H1 (cell line): ENCODE measurements around the gene RAB35. TPM values are rescaled to one million over a fixed set of nuclear protein-coding genes. Genes with fewer than 3 reads are reported as not detected.

ENCODE experiments used
- CTCF ChIA-PET: fragments of 300-600 bp; sonication (Branson Sonifier 250); formaldehyde crosslinking; loops from one replicate; lab custom pipeline; 2021; ENCODE audit not compliant: partially characterized antibody; lab: Charles Lee
- POLR2A ChIA-PET: fragments of 300-600 bp; sonication (Branson Sonifier 250); formaldehyde crosslinking; loops from one replicate; lab custom pipeline; 2021; ENCODE audit warnings: inconsistent platforms; ENCODE audit not compliant: partially characterized antibody; lab: Charles Lee
- DNase-seq, 2 experiments: peaks; one replicate each; pipeline versions ENCODE4 v3.0.0 to v3.0.0-alpha.2; 2010 to 2022; ENCODE audit warnings: low spot score in 2 of 2, low read depth in 1 of 2, mixed read lengths in 1 of 2
- FAIRE-seq: peaks from 2 replicates; lab custom pipeline; 2011; peaks lifted over from hg19 to GRCh38; lab: Jason Lieb, UNC
- H2AFZ ChIP-seq: 2 replicates; pipeline ENCODE4 v1.8.1; 2012; ENCODE audit warnings: low read length, inconsistent platforms
- H2AK5ac ChIP-seq: 2 replicates; pipeline ENCODE4 v1.6.1; 2013; ENCODE audit warnings: low read depth, low read length
- H2BK120ac ChIP-seq: replicated peaks from 2 replicates; pipeline ENCODE3; 2013; ENCODE audit warnings: low read depth, low read length, inconsistent platforms
- H2BK12ac ChIP-seq: 2 replicates; pipeline ENCODE4 v1.6.1; 2013; ENCODE audit warnings: low read depth, low read length
- H2BK15ac ChIP-seq: 2 replicates; pipeline ENCODE4 v1.6.1; 2013; ENCODE audit warnings: low read length
- H2BK20ac ChIP-seq: 2 replicates; pipeline ENCODE4 v1.6.1; 2013; ENCODE audit warnings: low read length
- H2BK5ac ChIP-seq: 2 replicates; pipeline ENCODE4 v1.6.1; 2013; ENCODE audit warnings: low read depth, low read length
- H3K14ac ChIP-seq: 2 replicates; pipeline ENCODE4 v1.6.1; 2013; ENCODE audit warnings: inconsistent platforms; ENCODE audit not compliant: insufficient read length
- H3K18ac ChIP-seq: 2 replicates; pipeline ENCODE4 v1.6.1; 2013; ENCODE audit warnings: low read length; ENCODE audit errors: extremely low read depth
- H3K23ac ChIP-seq: 2 replicates; pipeline ENCODE4 v1.6.1; 2013; ENCODE audit warnings: inconsistent platforms; ENCODE audit not compliant: insufficient read length
- H3K23me2 ChIP-seq: 2 replicates; pipeline ENCODE4 v1.6.1; 2013; ENCODE audit warnings: low read depth, low read length
- H3K27ac ChIP-seq: 2 replicates; pipeline ENCODE4 v1.6.1; 2011; ENCODE audit warnings: low read depth, low read length, inconsistent platforms
- H3K27me3 ChIP-seq, 4 experiments: replicated peaks in 1 of 4; 1 replicate in 1 of 4; 2 replicates in 3 of 4; pipeline versions ENCODE4 v1.6.1 to v1.8.1; 2011 to 2013; ENCODE audit warnings: low read length in 3 of 4, mild to moderate bottlenecking in 3 of 4, inconsistent platforms in 2 of 4, mixed read lengths in 2 of 4, moderate library complexity in 1 of 4; ENCODE audit not compliant: control insufficient read depth in 3 of 4, insufficient read depth in 3 of 4; ENCODE audit errors: extremely low read depth in 1 of 4
- H3K36me3 ChIP-seq, 4 experiments: 2 replicates each; pipeline versions ENCODE4 v1.6.1 to v1.8.1; 2011 to 2013; ENCODE audit warnings: mild to moderate bottlenecking in 4 of 4, low read length in 3 of 4, moderate library complexity in 2 of 4, control low read depth in 1 of 4, inconsistent platforms in 1 of 4; ENCODE audit not compliant: insufficient read depth in 4 of 4, control insufficient read depth in 2 of 4
- H3K4ac ChIP-seq: replicated peaks from 2 replicates; pipeline ENCODE3; 2013; ENCODE audit warnings: low read length, low read depth, mixed read lengths, inconsistent platforms; ENCODE audit not compliant: insufficient read length
- H3K4me1 ChIP-seq, 4 experiments: replicated peaks in 1 of 4; 1 replicate in 1 of 4; 2 replicates in 3 of 4; pipeline versions ENCODE4 v1.6.1 to v1.8.1; 2011 to 2013; ENCODE audit warnings: low read length in 3 of 4, inconsistent platforms in 2 of 4, mixed read lengths in 1 of 4; ENCODE audit not compliant: insufficient read depth in 4 of 4, control insufficient read depth in 3 of 4
- H3K4me2 ChIP-seq, 2 experiments: 2 replicates each; pipeline versions ENCODE4 v1.6.1 to v1.8.1; 2011 to 2013; ENCODE audit warnings: low read depth in 2 of 2, low read length in 2 of 2, control low read depth in 1 of 2, inconsistent platforms in 1 of 2, mild to moderate bottlenecking in 1 of 2; ENCODE audit not compliant: insufficient read depth in 1 of 2
- H3K4me3 ChIP-seq, 4 experiments: fragments of 200-600, 300-600 bp in 1 of 4; sonication (generic), shearing (Covaris generic), sonication (Bioruptor Twin) in 1 of 4; 2 replicates each; pipeline versions ENCODE4 v1.5.1 to v1.8.1; 2011 to 2016; ENCODE audit warnings: low read length in 4 of 4, low read depth in 3 of 4, control low read depth in 2 of 4, inconsistent platforms in 2 of 4, mild to moderate bottlenecking in 2 of 4, mixed read lengths in 1 of 4, moderate library complexity in 1 of 4; ENCODE audit not compliant: insufficient read depth in 2 of 4; ENCODE audit errors: extremely low read depth in 1 of 4
- H3K56ac ChIP-seq: replicated peaks from 2 replicates; pipeline ENCODE3; 2013; ENCODE audit warnings: low read depth, mild to moderate bottlenecking, mixed read lengths, low read length, inconsistent platforms; ENCODE audit not compliant: insufficient read length
- H3K79me1 ChIP-seq: 2 replicates; pipeline ENCODE4 v1.6.1; 2013; ENCODE audit warnings: low read depth, low read length, control low read depth
- H3K79me2 ChIP-seq, 2 experiments: 2 replicates each; pipeline versions ENCODE4 v1.6.1 to v1.8.1; 2012 to 2013; ENCODE audit warnings: low read length in 2 of 2, mild to moderate bottlenecking in 2 of 2, inconsistent platforms in 1 of 2; ENCODE audit not compliant: insufficient read depth in 2 of 2, control insufficient read depth in 1 of 2
- H3K9ac ChIP-seq, 4 experiments: replicated peaks in 1 of 4; 1 replicate in 1 of 4; 2 replicates in 3 of 4; pipeline versions ENCODE4 v1.6.1 to v1.8.1; 2011 to 2013; ENCODE audit warnings: low read depth in 3 of 4, low read length in 3 of 4, control low read depth in 2 of 4, mild to moderate bottlenecking in 2 of 4, moderate library complexity in 2 of 4, inconsistent platforms in 1 of 4; ENCODE audit errors: extremely low read depth in 1 of 4
- H3K9me3 ChIP-seq, 2 experiments: 2 replicates each; pipeline versions ENCODE4 v1.6.1 to v1.8.1; 2012 to 2013; ENCODE audit warnings: mild to moderate bottlenecking in 2 of 2, moderate library complexity in 2 of 2, control low read depth in 1 of 2, inconsistent platforms in 1 of 2, low read depth in 1 of 2, low read length in 1 of 2, mixed read lengths in 1 of 2; ENCODE audit not compliant: insufficient read depth in 2 of 2
- H4K20me1 ChIP-seq, 2 experiments: replicated peaks in 1 of 2; 2 replicates each; pipeline versions ENCODE3 to v1.8.1; 2011 to 2013; ENCODE audit warnings: inconsistent platforms in 2 of 2, low read length in 2 of 2, mild to moderate bottlenecking in 1 of 2; ENCODE audit not compliant: insufficient read depth in 2 of 2, control insufficient read depth in 1 of 2
- H4K5ac ChIP-seq: 2 replicates; pipeline ENCODE4 v1.6.1; 2013; ENCODE audit warnings: low read length, low read depth, mixed read lengths, inconsistent platforms; ENCODE audit not compliant: insufficient read length
- H4K8ac ChIP-seq: 2 replicates; pipeline ENCODE4 v1.8.0; 2013; ENCODE audit warnings: mild to moderate bottlenecking, moderate library complexity, low read length, inconsistent platforms; ENCODE audit not compliant: insufficient read depth; ENCODE audit errors: extremely low read depth
- H4K91ac ChIP-seq: replicated peaks from 2 replicates; pipeline ENCODE3; 2013; ENCODE audit warnings: low read length, mixed read lengths, inconsistent platforms; ENCODE audit not compliant: insufficient read length
- ASH2L ChIP-seq: fragments of 200-600, 300-600 bp; sonication (generic); IDR thresholded peaks from one replicate; pipeline ENCODE4 v1.7.1; 2017; ENCODE audit warnings: low read length
- CBX5 ChIP-seq: fragments of 300-800, 300-1000 bp; sonication (generic); IDR thresholded peaks from 2 replicates; pipeline ENCODE4 v1.7.1; 2016; ENCODE audit warnings: antibody characterized with exemption, low read length, low read depth
- EP300 ChIP-seq, 2 experiments: IDR thresholded peaks; 1 replicate in 1 of 2; 2 replicates in 1 of 2; pipeline ENCODE4 v1.6.1; 2011 to 2012; ENCODE audit warnings: low read depth in 2 of 2, low read length in 2 of 2, mild to moderate bottlenecking in 2 of 2, borderline replicate concordance in 1 of 2, inconsistent platforms in 1 of 2, moderate library complexity in 1 of 2
- GABPA ChIP-seq: IDR thresholded peaks from 2 replicates; pipeline ENCODE4 v1.6.1; 2011; ENCODE audit warnings: mild to moderate bottlenecking, low read length, moderate library complexity, borderline replicate concordance; ENCODE audit not compliant: insufficient read depth
- MAFK ChIP-seq: IDR thresholded peaks from 2 replicates; pipeline ENCODE4 v1.6.1; 2012; ENCODE audit warnings: low read depth, mild to moderate bottlenecking, improper control_type of control experiment, low read length
- NANOG ChIP-seq: IDR thresholded peaks from 2 replicates; pipeline ENCODE4 v1.6.1; 2011; ENCODE audit warnings: low read length, low read depth, mild to moderate bottlenecking, inconsistent platforms; ENCODE audit not compliant: insufficient read depth, poor library complexity, severe bottlenecking
- PHF8 ChIP-seq: fragments of 200-600 bp; sonication (generic); conservative IDR thresholded peaks from 2 replicates; pipeline ENCODE4 v1.7.1; 2012; ENCODE audit warnings: low read depth, mild to moderate bottlenecking, inconsistent platforms, low read length, moderate library complexity
- POLR2A ChIP-seq, 2 experiments: IDR thresholded peaks; 1 replicate in 1 of 2; 2 replicates in 1 of 2; pipeline ENCODE4 v1.6.1; 2011; ENCODE audit warnings: low read depth in 2 of 2, low read length in 2 of 2, mild to moderate bottlenecking in 2 of 2; ENCODE audit errors: control extremely low read depth in 1 of 2
- POLR2AphosphoS5 ChIP-seq: IDR thresholded peaks from 2 replicates; pipeline ENCODE4 v1.6.1; 2011; ENCODE audit warnings: low read depth, low read length
- RFX5 ChIP-seq: IDR thresholded peaks from 2 replicates; pipeline ENCODE4 v1.6.1; 2011; ENCODE audit warnings: low read depth, low read length, improper control_type of control experiment, borderline replicate concordance
- SP2 ChIP-seq: IDR thresholded peaks from 2 replicates; pipeline ENCODE4 v1.6.1; 2012; ENCODE audit warnings: mild to moderate bottlenecking, low read length, inconsistent platforms
- SRF ChIP-seq: IDR thresholded peaks from 2 replicates; pipeline ENCODE4 v1.6.1; 2011; ENCODE audit warnings: mild to moderate bottlenecking, low read depth, low read length, moderate library complexity
- TAF1 ChIP-seq: IDR thresholded peaks from 2 replicates; pipeline ENCODE4 v1.6.1; 2011; ENCODE audit warnings: mild to moderate bottlenecking, low read depth, low read length
- WGBS, 2 experiments: shearing (Covaris generic) in 1 of 2; methylation state at CpG; one replicate each; pipeline versions ENCODE4 v1.1.6 to v1.1.7; 2013 to 2015; ENCODE audit warnings: low lambda C conversion rate in 2 of 2, mixed read lengths in 2 of 2, inconsistent platforms in 1 of 2, low coverage in 1 of 2, missing lambda C conversion rate in 1 of 2; ENCODE audit not compliant: insufficient replicate concordance in 2 of 2, insufficient coverage in 1 of 2, insufficient read length in 1 of 2; ENCODE audit errors: extremely low coverage in 1 of 2, missing lambda C conversion rate in 1 of 2; 5-methylcytosine and 5-hydroxymethylcytosine counted together
- polyA plus RNA-seq, 7 experiments: library from polyadenylated mRNA; depleted of rRNA in 3 of 7; stranded (reverse) in 5 of 7; unstranded in 2 of 7; fragments of >200 nt in 5 of 7; fragments of 200-250 nt in 2 of 7; gene quantifications; 1 replicate in 5 of 7; 2 replicates in 1 of 7; 4 replicates in 1 of 7; pipeline versions ENCODE4 v1.2.1 to v1.2.3, GENCODE V29; 2011 to 2013; ENCODE audit warnings: missing spikeins in 2 of 7, mixed read lengths in 2 of 7
- total RNA-seq: library from RNA; stranded (reverse); fragmentation: NEBNext Ultra II Directional; extraction: Animal tissue kit (Norgen Biotek cat#: 25700); gene quantifications from 2 replicates; pipeline ENCODE4 v1.2.1, GENCODE V29; 2021

Gene RAB35
- total and polyA plus RNA-seq, 2 of the 8 experiments (the other 6 are each of a cell fraction or from before 2014, with no cell fraction given) = 33.4 to 39.0 TPM

DNA sequence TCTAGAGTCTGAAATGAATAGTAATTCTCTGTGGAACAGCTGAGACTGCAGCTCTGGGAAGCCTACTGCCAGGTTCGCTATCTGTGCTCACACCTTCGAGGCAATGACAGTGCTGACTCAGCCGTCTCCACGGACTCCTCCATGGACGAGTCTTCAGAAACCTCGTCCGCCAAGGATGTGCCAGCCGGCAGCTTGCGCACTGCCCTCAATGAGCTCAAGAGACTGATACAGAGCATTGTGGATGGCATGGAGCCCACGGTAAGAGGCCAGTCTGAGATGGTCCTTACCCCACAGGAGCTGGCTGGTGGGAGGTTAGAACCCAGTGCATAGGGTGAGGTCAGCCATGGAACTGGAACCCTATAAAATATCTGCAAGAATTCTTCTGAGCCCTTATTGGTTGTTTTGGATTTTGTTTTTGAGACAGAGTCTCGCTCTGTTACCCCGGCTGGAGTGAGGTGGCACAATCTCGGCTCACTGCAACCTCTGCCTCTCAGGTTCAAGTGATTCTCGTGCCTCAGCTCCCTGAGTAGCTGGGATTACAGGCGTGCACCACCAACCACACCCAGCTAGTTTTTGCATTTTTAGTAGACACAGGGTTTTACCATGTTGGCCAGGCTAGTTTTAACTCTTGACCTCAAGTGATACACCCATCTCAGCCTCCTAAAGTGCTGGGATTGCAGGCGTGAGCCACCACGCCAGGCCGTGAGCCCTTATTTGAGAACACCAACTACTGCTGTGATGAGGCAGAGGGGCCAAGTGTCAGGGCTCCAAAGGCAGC, 43.9 kb downstream of the RAB35 start:
- Histone ChIP-seq H4K8ac (no peak overlapping the region), H4K91ac (no peak overlapping the region), H2AFZ (no peak overlapping the region), H3K56ac (no peak overlapping the region), H4K20me1 (peaks cover 0 to 2% of the 10 kb centered on the region in 2 experiments), H2AK5ac (no peak overlapping the region), H2BK20ac (no peak overlapping the region), H2BK5ac (no peak overlapping the region), H3K23me2 (no peaks in the 10 kb centered on the region), H4K5ac (no peak overlapping the region), H3K4me2 (no peak overlapping the region), H3K4ac (no peak overlapping the region), H3K23ac (no peak overlapping the region), H3K36me3 (no peaks in the 10 kb centered on the region; a peak in 1 of 8 replicates), H3K18ac (no peak overlapping the region), H3K4me3 (no peak overlapping the region), H3K27ac (no peak overlapping the region), H3K79me2 (no peaks in the 10 kb centered on the region), H3K9ac (no peak overlapping the region), H2BK15ac (no peak overlapping the region), H3K9me3 (no peaks in the 10 kb centered on the region), H3K14ac (no peak overlapping the region), H2BK120ac (no peak overlapping the region), H3K4me1 (no peaks in the 10 kb centered on the region), H3K79me1 (no peaks in the 10 kb centered on the region), H3K27me3 (no peaks in the 10 kb centered on the region), H2BK12ac (no peak overlapping the region)
- ChIA-PET CTCF (interaction anchor here (0.8 to 3.0 kb wide), 5 partner anchors 10 to 72 kb away, joined by 3 to 13 read pairs (median 4); no protein-coding TSS in a partner anchor), POLR2A (interaction anchor here (0.8 to 1.3 kb wide), 3 partner anchors 8 to 22 kb away, joined by 3 to 5 read pairs (median 4); no protein-coding TSS in a partner anchor)
- DNase-seq = no peak
- WGBS, 2 experiments = 96% methylated on average over 18 of the region's 18 CpGs; no CpG with 5 or more reads in 1 of the 2 experiments
- no peak for FAIRE-seq
- TF ChIP-seq NANOG (no peak), SRF (no peak), ASH2L (no peak), RFX5 (no peak), POLR2A (IDR thresholded peaks at IDR 0.05; ENCODE audit: control extremely low read depth in 1 of 2, low read depth in 2 of 2, low read length in 2 of 2) (no peak), GABPA (no peak), POLR2AphosphoS5 (no peak), SP2 (no peak), TAF1 (no peak), MAFK (no peak), CBX5 (no peak), EP300 (IDR thresholded peaks at IDR 0.05; ENCODE audit: borderline replicate concordance in 1 of 2, low read depth in 2 of 2, low read length in 2 of 2) (no peak), PHF8 (no peak)
